GM19395 (cell line): ENCODE results near the gene SP8.
A peak's percentile ranks its signal among the peaks of the same experiment; 100 is the strongest.
"Not testable (repeated sequence)": the region's sequence is repeated elsewhere in the genome, so short reads cannot be mapped to it uniquely, and the experiment has no call there.

Source experiments
- ATAC-seq: cut with Tn5 transposase; IDR thresholded peaks from one replicate; pipeline ENCODE4 v1.9.1; 2021; ENCODE audit warnings: mild to moderate bottlenecking, moderate library complexity; ENCODE audit not compliant: unreplicated experiment

Gene SP8

DNA sequence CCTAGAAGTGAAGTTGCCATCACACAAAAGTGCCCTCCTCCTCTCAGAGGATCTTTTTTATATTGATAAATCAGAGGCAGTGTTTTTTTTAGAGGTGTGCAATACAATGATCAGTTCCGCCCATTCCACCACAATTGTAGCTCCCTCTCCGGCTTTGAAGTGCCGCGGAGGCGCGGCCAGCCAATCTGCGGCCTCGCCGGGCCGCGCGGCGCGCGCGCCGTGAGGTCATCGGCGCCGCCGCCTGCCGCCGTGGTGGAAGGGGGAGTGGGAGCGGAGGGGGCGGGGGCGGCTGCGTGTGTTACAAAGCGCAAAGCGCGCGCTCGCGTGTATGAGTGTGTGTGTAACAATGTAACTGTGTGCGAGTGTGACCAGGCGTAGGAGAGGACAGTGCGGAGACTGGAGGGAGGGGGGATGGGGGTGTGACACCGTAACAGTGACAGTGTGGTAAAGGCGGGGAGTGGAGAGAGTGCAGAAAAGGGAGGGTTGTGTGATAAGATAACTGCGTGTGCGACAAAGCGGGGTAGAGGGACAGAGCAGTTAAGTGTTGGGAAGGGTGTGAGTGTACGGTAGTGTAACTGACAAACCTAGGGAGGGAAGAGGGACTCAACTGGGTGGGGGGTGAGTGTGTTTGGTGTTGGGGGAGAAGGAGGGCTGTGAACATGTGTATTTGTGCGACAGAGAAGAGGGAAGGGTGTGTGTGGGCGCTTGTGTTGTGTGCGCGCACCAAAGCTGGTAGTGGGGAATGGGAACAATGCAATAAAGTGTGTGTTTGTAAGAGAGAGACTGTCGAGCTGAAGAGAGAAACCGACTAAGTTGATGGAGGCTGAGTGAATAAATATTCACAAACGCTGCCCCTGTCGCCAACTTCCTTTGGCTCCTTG, at the start of gene SP8:
Gene SP8, minus strand, starts transcription at position 108 of the 881 bp plus-strand sequence. Its CDS starts 88 bp downstream, at position 20.
- no peak for ATAC-seq

DNA sequence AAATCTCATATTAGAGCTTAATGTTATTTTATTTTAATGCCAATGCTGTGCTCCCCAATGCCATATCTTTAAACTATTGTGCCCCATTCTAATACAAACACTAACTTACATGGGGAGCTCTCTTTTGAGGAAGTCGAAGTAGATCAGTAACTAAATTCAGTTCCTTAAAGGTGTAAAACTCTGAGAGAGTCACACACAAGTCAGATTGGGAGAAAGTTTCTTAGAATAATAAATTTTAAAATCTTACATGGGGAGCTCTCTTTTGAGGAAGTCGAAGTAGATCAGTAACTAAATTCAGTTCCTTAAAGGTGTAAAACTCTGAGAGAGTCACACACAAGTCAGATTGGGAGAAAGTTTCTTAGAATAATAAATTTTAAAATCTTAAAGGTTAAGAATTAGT, 49.7 kb upstream of the SP8 start:
- ATAC-seq = peak; percentile 81

DNA sequence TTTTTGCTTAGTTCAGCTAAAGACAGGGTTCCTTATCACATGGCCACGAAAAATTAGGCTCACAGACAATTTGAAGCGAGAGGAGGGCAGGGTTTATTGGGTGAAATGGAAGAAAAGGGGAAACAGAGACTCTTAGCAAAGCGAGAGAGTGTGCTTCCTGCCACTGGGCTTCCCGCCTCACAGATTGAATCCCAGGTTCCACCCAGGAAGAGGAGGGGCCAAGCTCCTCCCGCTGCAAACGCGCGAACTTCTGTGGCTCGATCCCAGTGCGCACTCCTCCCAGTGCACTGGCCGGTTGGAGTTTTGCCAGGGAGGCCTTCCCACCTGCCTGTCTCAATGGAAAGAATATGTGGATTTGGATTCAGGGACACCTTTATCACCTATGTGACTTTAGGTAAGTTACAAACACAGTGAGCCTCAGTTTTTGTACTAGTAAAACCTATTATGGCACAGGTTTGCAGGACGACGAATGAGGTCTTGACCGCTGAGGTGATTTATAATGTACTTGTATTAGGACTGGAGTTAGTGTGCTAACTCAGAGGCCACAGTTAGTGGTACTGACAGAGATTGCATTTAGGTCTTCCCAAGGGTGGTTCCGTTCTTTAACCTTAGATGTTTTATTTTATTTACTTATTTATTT, 48.5 kb upstream of the SP8 start:
- no peak for ATAC-seq

DNA sequence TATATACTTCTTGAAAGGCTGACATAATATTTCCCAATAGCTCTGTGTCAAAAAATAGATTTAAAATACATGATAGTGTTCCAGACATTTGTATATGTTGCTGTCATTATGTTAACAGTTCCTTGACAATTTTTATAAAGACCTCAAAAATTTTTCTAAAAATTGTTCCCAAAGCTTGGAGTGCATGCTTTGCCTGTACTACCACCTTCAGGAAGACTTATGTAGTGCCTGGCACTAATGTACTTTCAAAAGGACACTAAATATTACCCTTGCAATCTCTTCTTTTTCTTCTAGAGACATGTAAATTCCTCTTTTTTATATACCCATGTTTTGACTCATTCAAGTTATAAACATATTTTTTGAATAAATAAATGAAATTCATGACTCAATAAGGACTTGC, 48.0 kb upstream of the SP8 start:
- no peak for ATAC-seq

DNA sequence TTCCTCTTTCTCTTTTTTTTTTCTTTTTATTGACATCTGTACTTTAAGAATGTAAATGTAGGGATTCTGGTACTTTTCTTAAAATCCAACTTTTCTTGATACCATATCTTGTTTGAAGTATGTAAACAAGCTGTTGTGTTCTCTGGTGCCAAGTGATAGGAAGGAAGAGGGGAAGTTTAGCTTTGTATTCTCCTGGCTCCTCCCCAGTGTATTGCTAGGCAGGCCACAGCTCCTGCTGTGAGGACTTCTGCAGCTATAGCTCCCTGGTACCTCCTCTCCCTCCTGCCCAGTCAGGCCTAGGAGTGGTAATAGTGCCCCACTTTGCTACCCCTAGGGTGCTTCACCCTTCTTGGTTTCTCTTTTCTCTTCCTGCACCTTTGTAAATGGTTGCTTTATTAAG, 45.3 kb upstream of the SP8 start:
- ATAC-seq = no peak

DNA sequence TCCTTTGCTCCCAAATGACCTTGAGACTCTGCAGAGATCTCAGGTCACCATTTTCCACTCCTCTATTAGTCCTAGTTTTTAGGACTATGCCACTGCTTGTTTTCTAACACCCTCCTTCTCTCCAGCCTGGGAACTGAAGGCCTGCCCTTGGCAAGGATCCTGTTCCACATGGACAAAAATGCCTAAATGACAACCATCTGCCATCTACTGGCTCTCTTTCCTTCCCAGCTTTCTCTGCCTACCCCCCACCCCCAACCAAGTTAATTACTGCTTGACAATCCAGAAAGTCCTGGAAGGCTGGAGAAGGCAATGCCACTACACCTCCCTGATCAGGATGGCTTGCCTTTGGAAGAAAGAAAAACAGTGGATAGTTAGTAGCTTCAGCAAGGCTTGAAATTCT, 44.8 kb upstream of the SP8 start:
- no peak for ATAC-seq

DNA sequence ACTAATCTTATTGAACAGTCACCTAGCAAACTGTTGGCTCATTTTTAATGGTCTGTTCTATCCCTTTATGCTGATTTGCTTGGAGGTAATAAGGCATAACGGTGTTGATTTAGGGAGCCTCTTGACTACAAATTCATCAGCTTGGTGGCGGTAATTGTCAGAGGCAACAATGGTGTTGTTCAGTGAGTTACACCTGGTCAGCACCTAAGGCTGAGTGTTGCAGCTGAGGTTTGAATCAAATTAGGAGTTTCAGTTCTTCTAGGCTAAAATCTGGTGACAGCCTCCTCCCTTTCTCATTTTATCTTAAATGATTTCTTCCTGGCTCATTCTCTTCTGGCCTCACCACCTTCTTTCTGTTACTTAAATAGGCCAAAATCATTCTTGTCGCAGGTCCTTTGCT, 42.3 kb upstream of the SP8 start:
- no peak for ATAC-seq

DNA sequence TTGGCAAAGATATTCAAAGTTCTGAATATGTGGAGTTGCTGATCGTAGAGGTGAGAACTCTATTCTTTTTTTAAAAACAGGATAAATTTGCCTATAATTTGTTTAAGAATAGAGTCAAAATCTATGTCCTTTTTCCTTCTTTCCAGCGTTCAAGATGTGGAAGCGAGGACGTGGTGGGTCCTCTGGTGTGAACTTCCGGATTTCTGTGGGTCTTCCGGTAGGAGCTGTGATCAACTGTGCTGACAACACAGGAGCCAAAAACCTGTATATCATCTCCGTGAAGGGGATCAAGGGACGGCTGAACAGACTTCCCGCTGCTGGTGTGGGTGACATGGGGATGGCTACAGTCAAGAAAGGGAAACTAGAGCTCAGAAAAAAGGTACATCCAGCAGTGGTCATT, 40.5 kb upstream of the SP8 start:
- ATAC-seq = no peak

DNA sequence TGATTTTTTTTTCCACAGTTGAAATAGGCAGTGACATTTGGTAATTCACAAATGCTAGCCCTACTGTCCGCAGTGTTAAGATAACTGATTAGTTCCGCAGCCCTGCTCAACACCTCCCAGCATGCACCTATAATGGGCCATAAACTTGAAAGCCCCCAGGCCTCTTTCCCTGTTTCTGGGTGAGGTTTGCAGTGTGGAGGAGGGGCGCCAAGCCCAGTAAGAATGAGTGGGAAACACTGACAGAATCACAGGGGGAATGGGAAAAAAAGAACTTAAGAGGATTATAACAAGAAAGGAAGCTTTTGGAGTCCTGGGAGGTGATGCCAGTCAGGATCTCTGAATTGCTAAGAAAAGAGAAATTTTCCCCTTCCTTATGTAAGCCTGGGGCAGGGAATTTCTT, 39.6 kb upstream of the SP8 start:
- no peak for ATAC-seq

DNA sequence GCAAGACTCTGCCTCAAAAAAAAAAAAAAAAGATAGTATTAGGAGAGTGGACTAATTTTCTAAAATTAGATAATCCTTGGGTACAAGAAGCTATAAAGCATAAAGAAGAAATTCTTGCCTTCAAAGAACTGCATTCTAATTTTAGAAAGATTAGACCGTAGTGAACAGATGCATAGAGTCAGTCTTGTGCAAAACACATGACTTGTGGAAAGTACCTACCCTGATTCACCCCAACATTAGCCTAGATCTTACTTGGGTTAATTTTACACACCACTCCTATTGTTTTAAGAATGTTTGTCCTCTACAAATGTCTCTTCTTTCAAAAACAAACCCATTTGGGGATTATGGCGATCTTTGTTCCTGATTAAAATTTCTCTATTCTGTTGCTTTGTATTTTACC, 38.9 kb upstream of the SP8 start:
- ATAC-seq = no peak

DNA sequence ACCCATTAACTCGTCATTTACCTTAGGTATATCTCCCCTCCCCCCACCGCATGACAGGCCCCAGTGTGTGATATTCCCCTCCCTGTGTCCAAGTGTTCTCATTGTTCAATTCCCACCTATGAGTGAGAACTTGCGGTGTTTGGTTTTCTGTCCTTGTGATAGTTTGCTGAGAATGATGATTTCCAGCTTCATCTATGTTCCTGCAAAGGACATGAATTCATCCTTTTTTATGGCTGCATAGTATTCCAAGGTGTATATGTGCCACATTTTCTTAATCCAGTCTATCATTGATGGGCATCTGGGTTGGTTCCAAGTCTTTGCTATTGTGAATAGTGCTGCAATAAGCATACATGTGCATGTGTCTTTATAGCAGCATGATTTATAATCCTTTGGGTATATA, 34.7 kb upstream of the SP8 start:
- not testable (repeated sequence) for ATAC-seq

DNA sequence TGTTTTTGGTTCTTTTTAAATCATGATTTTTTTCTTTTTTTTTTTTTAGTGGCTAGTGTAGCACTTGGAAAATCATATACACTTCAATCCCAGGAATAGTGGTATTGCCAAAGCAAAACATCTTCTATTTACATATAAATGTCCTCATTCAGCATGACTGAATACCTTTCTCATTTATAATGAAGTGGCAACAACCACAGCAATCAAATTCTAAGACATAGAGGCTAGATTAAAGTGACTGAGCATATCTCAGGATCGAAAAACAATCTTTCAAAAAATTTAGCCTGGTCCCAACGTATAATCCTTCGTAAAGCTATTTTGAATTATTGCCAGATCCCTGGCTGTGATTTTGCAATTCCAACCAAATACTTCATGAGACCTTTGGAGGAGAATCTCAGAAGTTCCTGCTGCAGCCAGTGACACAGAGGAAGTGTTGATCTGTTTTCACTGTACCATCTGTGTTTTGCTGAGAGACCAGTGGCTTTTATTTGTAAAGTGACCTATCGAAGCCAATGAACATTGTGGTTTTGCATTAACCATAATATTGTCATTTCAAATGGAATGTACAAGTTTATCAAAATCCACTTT, 29.8 kb upstream of the SP8 start:
- no peak for ATAC-seq

DNA sequence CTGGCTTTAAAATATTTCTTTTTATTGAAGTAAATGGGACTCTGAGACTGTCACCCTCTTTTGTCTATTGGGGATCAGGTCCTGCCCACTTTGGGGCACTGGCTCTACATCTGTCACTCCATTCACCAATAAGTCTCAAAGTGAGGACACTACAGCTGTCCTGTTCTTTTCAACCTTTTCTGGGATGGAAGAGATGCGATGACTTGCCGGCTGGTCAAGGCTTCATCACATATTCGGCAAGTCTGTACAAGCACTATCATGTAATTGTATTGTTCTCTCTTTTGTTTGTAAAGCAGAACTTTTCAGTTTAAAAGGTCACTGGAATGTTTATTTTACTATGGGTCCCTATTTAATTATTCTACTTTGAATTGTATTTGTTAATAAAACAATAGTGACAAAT, 17.7 kb upstream of the SP8 start:
- ATAC-seq = no peak

DNA sequence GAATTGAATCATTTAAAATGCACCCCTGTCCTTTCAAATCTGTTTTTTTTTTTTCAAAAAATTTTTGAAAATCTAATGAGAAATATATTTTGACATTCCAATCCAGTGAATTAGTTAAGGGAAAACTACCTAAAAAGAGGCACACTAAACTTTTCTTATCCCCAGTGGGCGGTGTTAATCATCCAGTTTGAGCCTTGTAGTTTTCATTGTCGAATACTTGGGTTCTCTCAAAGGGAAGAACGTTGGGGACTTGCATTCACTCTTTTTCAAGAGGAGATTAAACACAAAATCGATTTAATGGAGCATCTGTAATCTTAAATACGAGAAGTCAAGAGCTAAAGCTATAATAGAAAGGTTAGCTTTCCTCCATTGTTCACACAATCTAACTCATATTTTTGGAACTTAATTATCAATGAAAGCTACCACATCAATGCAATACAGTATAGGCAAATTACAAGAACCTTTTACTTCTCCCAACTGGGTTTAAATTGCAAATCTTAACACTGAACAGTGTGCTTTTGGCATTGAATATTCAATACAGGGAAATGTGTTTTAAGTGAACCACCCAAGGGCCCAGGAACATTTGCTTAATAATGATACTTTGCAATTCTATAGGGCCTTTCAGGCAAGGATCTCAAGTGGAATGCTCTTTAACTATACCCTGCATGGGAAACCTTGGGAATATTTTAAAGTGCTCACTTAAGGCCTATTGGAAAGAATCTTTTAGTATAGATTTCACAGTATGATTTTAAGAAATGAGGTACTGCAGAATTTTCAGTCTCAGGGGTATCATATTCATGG, 13.1 kb upstream of the SP8 start:
- ATAC-seq = no peak

DNA sequence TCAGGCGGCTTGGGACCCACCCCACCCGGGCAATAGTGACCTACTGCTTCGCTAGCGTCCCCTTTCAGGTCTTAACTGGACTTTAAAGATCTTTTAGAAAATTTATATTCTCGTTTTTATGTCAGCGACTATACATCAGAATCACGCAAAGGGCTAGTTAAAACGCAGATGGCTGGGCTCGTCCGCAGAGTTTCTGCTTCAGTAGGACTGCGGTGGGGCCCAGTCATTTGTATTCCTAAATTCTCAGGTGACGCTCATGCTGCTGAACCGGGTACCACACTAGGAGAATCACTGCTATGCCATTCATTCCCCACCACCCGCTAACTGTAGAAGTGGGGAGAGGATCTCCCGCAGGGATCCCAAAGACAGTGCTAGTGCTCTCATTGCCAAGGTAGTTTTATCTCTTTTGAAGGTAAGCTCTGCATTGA, 12.0 kb upstream of the SP8 start:
- ATAC-seq = peak; percentile 4

DNA sequence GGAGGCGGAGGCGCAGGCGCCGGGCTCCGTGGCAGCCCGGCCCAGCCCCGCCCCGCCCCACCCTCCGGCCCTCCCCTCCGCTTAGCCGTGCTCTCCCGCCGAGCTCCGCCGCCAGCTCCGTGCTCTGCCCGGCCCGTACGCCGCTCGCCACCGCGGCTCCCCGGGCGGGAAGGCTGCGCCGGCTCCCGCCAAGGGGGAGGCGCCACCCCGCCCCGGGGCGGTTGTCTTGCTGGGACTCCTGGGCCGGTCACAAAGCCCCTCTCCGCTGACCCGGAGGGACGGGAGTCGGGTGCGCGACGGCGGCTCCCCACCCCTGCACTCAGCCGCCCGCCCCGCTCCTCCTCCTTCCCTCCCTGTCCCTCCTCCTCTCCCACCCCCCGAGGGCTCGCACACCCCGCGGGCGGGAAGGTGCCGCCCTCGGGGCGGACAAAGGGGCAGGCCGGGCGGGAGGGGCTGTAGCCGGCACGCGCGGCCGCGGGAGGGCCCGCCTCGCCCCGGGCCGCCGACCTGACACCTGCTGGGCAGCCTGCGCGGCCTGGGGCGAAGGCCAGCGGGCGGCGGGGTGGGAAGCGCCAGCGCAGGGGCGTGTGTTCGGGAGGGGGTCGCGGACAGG, 11.5 kb upstream of the SP8 start:
- ATAC-seq = peak; percentile 88

DNA sequence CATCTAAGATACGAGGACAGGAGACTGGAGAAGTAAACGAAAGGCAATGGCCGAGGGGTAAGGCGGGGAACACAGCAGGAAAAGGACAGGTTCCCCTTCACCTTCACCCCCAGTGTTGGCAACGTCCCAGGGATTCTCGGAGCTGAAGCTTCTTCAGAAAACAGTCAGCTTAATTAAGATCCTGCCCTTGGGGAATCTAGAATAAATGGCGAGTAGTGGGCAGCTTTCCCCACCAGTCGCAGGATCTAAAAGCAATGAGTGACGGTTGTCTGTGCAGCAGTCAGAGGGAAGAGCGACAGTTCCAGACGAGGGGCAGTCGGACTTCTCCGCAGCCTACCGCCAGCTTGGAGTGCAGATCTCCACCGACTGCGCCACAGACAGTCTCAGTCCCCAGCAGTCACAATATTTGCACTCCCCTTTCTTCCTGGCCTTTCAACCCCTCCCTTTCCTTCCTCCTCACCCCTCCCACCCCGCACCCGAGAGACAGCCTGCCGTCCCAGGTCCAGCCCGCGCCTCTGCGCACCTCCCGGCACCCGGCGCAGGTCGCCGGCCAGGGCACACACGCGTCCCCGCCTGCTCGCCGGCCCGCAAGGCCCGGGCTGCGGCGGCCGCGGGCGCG, 10.9 kb upstream of the SP8 start:
- peak; percentile 70 for ATAC-seq

DNA sequence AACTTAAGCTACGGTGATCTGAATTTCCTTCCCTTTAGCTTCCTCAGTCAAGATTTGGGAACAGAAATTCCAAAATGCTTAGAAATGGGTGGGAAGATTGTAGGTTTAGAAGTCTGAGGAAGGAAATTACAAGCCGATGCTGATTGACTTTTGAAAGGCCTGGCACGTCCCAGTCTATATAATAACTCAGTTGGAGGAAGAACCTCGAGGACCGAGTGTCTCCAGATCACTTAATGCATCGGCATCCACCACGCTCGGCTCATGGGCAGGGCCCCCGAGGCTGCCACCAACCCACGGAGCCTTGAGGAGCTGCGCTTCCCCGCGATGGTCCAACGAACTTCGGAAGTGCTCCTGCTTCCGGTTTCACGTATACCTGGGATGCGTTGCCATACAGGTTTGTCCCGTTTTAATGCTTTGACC, 10.4 kb upstream of the SP8 start:
- ATAC-seq = no peak

DNA sequence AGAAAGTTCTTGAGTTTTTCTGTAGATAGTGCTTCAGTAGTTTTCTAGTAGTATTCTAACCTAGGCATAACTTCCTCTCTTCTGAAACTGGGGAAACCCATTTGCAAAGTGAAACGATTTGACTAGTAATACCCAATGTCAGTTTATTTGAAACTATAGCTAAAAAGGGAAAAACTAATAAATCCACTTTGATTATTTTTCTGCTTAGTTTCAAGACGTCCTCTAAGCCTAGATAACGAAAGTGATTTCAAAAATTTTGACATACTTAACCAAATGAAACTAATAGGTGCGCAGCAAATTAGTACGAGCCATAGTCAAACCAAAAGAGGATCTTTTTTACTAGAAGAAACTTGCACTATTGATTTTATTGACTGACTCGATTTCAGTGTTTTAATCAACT, 9.8 kb upstream of the SP8 start:
- ATAC-seq = no peak

DNA sequence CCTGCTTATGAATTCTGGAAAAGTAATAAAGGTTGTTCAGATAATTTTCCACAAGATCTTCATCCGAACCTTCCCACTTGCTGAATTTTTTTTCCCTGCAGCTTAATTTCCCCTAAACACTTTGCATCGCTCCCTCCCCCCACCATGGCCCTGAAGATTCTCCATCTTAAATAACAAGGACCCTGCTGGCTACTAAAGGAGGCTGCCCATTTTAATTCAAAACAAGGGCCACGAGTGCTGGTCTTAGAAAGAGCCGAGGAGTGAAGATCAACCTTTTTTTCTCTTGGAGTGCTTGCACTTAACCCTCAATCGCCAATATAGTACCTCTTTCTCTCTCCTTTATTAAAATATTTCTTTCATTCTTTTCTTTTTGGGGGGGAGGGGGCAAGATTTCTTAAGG, 9.2 kb upstream of the SP8 start:
- no peak for ATAC-seq
